Vagina (tissue), 2 donors: ENCODE results near the gene SDF2L1. TPM values are rescaled to one million over a fixed set of nuclear protein-coding genes. Genes with fewer than 3 reads are reported as not detected.

ENCODE experiments used
- DNase-seq, 2 donors: peaks; one replicate each; pipeline ENCODE4 v3.0.0-alpha.2; 2017; ENCODE audit errors: extremely low spot score in 2 of 2
- H3K27ac ChIP-seq: fragments of 200-600 bp; sonication (generic); one replicate; pipeline ENCODE4 v1.5.1; 2019
- H3K27me3 ChIP-seq: fragments of 200-600 bp; sonication (generic); one replicate; pipeline ENCODE4 v1.5.1; 2019
- H3K36me3 ChIP-seq, 2 donors: fragments of 200-600 bp; sonication (generic); one replicate each; pipeline ENCODE4 v1.5.1; 2017 to 2019
- H3K4me1 ChIP-seq: fragments of 200-600 bp; sonication (generic); one replicate; pipeline ENCODE4 v1.5.1; 2019
- H3K4me3 ChIP-seq, 2 donors: fragments of 200-600 bp; sonication (generic); 1 replicate in 1 of 2; 2 replicates in 1 of 2; pipeline ENCODE4 v1.5.1; 2016 to 2019
- H3K9me3 ChIP-seq: fragments of 200-600 bp; sonication (generic); one replicate; pipeline ENCODE4 v1.5.1; 2019
- CTCF ChIP-seq, 3 experiments: fragments of 450-650 bp in 2 of 3; fragments of 200-600 bp in 1 of 3; sonication (generic) in 1 of 3; IDR thresholded peaks; one replicate each; pipeline ENCODE4 v1.5.1; 2017 to 2019; ENCODE audit warnings: antibody characterized with exemption in 3 of 3, mild to moderate bottlenecking in 2 of 3, moderate library complexity in 2 of 3
- POLR2A ChIP-seq, 2 donors: fragments of 450-650 bp; IDR thresholded peaks; one replicate each; pipeline ENCODE4 v1.6.1; 2017; ENCODE audit warnings: antibody characterized with exemption in 2 of 2, mild to moderate bottlenecking in 2 of 2, moderate library complexity in 2 of 2
- POLR2AphosphoS5 ChIP-seq, 2 donors: sonication (generic); formaldehyde crosslinking; IDR thresholded peaks; one replicate each; pipeline ENCODE4 v1.9.0; 2017; ENCODE audit warnings: antibody characterized with exemption in 2 of 2, mild to moderate bottlenecking in 2 of 2, low read depth in 1 of 2; ENCODE audit not compliant: insufficient read depth in 1 of 2
- intact Hi-C: fragments of 100-400 bp; cut with DNase I; formaldehyde crosslinking; loops from one replicate; pipeline ENCODE4 v1.15.1; 2023
- total RNA-seq: library from RNA; depleted of rRNA; stranded (reverse); fragments of >200 nt; gene quantifications from one replicate; pipeline ENCODE4 v1.2.3, GENCODE V29; 2016

SDF2L1 gene
- total RNA-seq, 1 donor from 2014 or later = 33.9 TPM

GRCh38 chr22:21685164-21685513, 43.0 kb downstream of the SDF2L1 start:
- H3K36me3 ChIP-seq = peaks cover 0 to 58% of the 10 kb centered on the region in 2 donors
- no peak overlapping the region for H3K4me3 ChIP-seq
- H3K27me3 ChIP-seq = no peaks in the 10 kb centered on the region
- no peaks in the 10 kb centered on the region for H3K4me1 ChIP-seq
- intact Hi-C loops = no loop called here
- no peaks in the 10 kb centered on the region for H3K9me3 ChIP-seq
- DNase-seq = no peak
- TF ChIP-seq CTCF (IDR thresholded peaks at IDR 0.05) (no peak), POLR2A (IDR thresholded peaks at IDR 0.05) (no peak), POLR2AphosphoS5 (IDR thresholded peaks at IDR 0.05; ENCODE audit: insufficient read depth in 1 of 2, low read depth in 1 of 2) (no peak)
- H3K27ac ChIP-seq = no peak overlapping the region

DNA sequence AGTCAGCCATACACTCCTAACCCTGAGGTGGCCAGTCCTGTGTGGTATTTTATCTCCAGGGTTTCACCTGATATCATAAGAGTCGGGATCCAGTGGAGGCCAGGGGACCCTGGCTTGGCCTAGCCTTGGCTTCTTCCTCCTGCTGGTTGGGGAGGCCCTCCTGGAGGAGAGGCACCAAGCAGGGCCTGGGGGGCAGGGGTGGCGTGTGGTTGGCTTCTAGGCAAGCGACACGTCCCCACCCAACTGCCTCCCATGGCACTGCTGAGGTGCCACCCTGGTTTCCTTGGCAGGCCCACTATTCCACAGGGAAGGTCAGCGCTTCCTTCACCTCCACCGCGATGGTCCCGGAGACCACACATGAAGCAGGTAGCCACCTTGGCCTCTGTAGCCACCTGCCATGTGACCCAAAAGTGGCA, 44.1 kb downstream of the SDF2L1 start:
- no peak for TF ChIP-seq POLR2A (IDR thresholded peaks at IDR 0.05)
- TF ChIP-seq CTCF (IDR thresholded peaks at IDR 0.05) = no peak
- TF ChIP-seq POLR2AphosphoS5 (IDR thresholded peaks at IDR 0.05; ENCODE audit: insufficient read depth in 1 of 2, low read depth in 1 of 2) = no peak
- Histone ChIP-seq H3K27ac (no peak overlapping the region), H3K4me1 (no peaks in the 10 kb centered on the region), H3K27me3 (no peaks in the 10 kb centered on the region), H3K9me3 (no peaks in the 10 kb centered on the region), H3K4me3 (no peak overlapping the region), H3K36me3 (peaks cover 0 to 57% of the 10 kb centered on the region in 2 donors)
- intact Hi-C loops = no loop called here
- no peak for DNase-seq

GRCh38 chr22:21686634-21687393, 44.7 kb downstream of the SDF2L1 start:
- Histone ChIP-seq H3K27ac (no peak overlapping the region), H3K36me3 (peaks cover 0 to 51% of the 10 kb centered on the region in 2 donors), H3K4me1 (no peaks in the 10 kb centered on the region), H3K9me3 (no peaks in the 10 kb centered on the region), H3K4me3 (no peak overlapping the region), H3K27me3 (no peaks in the 10 kb centered on the region)
- intact Hi-C loops = no loop called here
- DNase-seq = no peak
- TF ChIP-seq POLR2AphosphoS5 (IDR thresholded peaks at IDR 0.05; ENCODE audit: insufficient read depth in 1 of 2, low read depth in 1 of 2) = no peak
- TF ChIP-seq POLR2A (IDR thresholded peaks at IDR 0.05) = no peak
- no peak for TF ChIP-seq CTCF (IDR thresholded peaks at IDR 0.05)

GRCh38 chr22:21687685-21688259, 45.7 kb downstream of the SDF2L1 start:
- no peak overlapping the region for H3K27ac ChIP-seq
- H3K4me1 ChIP-seq = no peaks in the 10 kb centered on the region
- intact Hi-C loops = no loop called here
- no peak overlapping the region for H3K4me3 ChIP-seq
- no peaks in the 10 kb centered on the region for H3K27me3 ChIP-seq
- no peak for DNase-seq
- no peak for TF ChIP-seq POLR2A (IDR thresholded peaks at IDR 0.05)
- TF ChIP-seq CTCF (IDR thresholded peaks at IDR 0.05) = no peak
- H3K9me3 ChIP-seq = no peaks in the 10 kb centered on the region
- H3K36me3 ChIP-seq = peaks cover 0 to 42% of the 10 kb centered on the region in 2 donors

- H3K9me3 ChIP-seq = no peaks in the 10 kb centered on the region
- no peaks in the 10 kb centered on the region for H3K4me1 ChIP-seq
- no peak overlapping the region for H3K27ac ChIP-seq
- intact Hi-C loops = no loop called here
- TF ChIP-seq CTCF (IDR thresholded peaks at IDR 0.05) (no peak), POLR2AphosphoS5 (IDR thresholded peaks at IDR 0.05; ENCODE audit: insufficient read depth in 1 of 2, low read depth in 1 of 2) (no peak), POLR2A (IDR thresholded peaks at IDR 0.05) (no peak)
- no peak overlapping the region for H3K4me3 ChIP-seq
- no peaks in the 10 kb centered on the region for H3K27me3 ChIP-seq
- DNase-seq = no peak
- peaks cover 0 to 42% of the 10 kb centered on the region in 2 donors for H3K36me3 ChIP-seq
Observed at GRCh38 chr22:21688341-21688705, 46.2 kb downstream of the SDF2L1 start.
